K562 (cell line): ENCODE results near the gene KCTD13. TPM values are rescaled to one million over a fixed set of nuclear protein-coding genes. Genes with fewer than 3 reads are reported as not detected.

ENCODE experiments used
- ATAC-seq: fragments of 200-7000 bp; cut with Tn5 transposase; 3 replicates; pipeline ENCODE4 v1.9.1; 2020; ENCODE audit warnings: moderate library complexity
- BruUV-seq: library from RNA; stranded (reverse); fragments of 400-500 nt; replicated peaks from 2 replicates; lab custom pipeline; 2021; lab: Mats Ljungman, UMichigan
- CTCF ChIA-PET: fragments of 300-600 bp; formaldehyde crosslinking; extraction: SDS; loops from one replicate; lab custom pipeline; 2021; ENCODE audit warnings: low intra/inter-chr PET ratio; lab: Yijun Ruan, JAX
- POLR2A ChIA-PET: fragments of 300-600, 350-650 bp; sonication (Branson Sonifier 250); formaldehyde crosslinking; extraction: SDS; loops from one replicate; lab custom pipeline; 2021; ENCODE audit warnings: antibody characterized with exemption, inconsistent platforms; lab: Yijun Ruan, JAX
- DNase-seq, 4 experiments: peaks; one replicate each; pipeline versions ENCODE4 v3.0.0 to v3.0.0-alpha.2; 2011 to 2018; ENCODE audit warnings: low spot score in 3 of 4, mixed read lengths in 3 of 4; ENCODE audit errors: extremely low read depth in 1 of 4
- FAIRE-seq: peaks from 2 replicates; lab custom pipeline; 2011; peaks lifted over from hg19 to GRCh38; lab: Jason Lieb, UNC
- H2AFZ ChIP-seq: 2 replicates; pipeline ENCODE4 v1.6.0; 2011; ENCODE audit warnings: low read depth, low read length, control low read depth, inconsistent platforms
- H3K27ac ChIP-seq: fragments of 200-600 bp; 3 replicates; pipeline ENCODE4 v1.8.0; 2011; ENCODE audit warnings: low read depth, mild to moderate bottlenecking, control low read depth, inconsistent platforms, low read length, moderate library complexity, mixed read lengths; ENCODE audit errors: extremely low read depth
- H3K27me3 ChIP-seq, 2 experiments: fragments of 300-600 bp in 1 of 2; 2 replicates in 1 of 2; 3 replicates in 1 of 2; pipeline versions ENCODE4 v1.6.0 to v1.8.0; 2011; ENCODE audit warnings: inconsistent platforms in 2 of 2, low read length in 2 of 2, mild to moderate bottlenecking in 1 of 2, mixed read lengths in 1 of 2, moderate library complexity in 1 of 2; ENCODE audit not compliant: control insufficient read depth in 2 of 2, insufficient read depth in 2 of 2
- H3K36me3 ChIP-seq: fragments of 300-600 bp; 3 replicates; pipeline ENCODE4 v1.8.0; 2011; ENCODE audit warnings: mild to moderate bottlenecking, low read length, inconsistent platforms; ENCODE audit not compliant: control insufficient read depth, insufficient read depth
- H3K4me1 ChIP-seq, 2 experiments: fragments of 200-600 bp in 1 of 2; replicated peaks in 1 of 2; 2 replicates in 1 of 2; 3 replicates in 1 of 2; pipeline versions ENCODE4 v1.5.1 to v1.8.0; 2011; ENCODE audit warnings: inconsistent platforms in 2 of 2, low read length in 2 of 2, mild to moderate bottlenecking in 1 of 2, mixed read lengths in 1 of 2, moderate library complexity in 1 of 2; ENCODE audit not compliant: control insufficient read depth in 2 of 2, insufficient read depth in 2 of 2
- H3K4me2 ChIP-seq: 2 replicates; pipeline ENCODE4 v1.6.1; 2011; ENCODE audit warnings: low read length, control low read depth, inconsistent platforms, mixed read lengths; ENCODE audit not compliant: insufficient read depth
- H3K4me3 ChIP-seq: fragments of 200-600 bp; sonication (generic), shearing (Covaris generic); 2 replicates; pipeline ENCODE4 v1.5.1; 2016; ENCODE audit warnings: control low read depth, inconsistent platforms
- H3K79me2 ChIP-seq: fragments of 200-600 bp; 3 replicates; pipeline ENCODE4 v1.8.0; 2011; ENCODE audit warnings: low read length, inconsistent platforms; ENCODE audit not compliant: control insufficient read depth, insufficient read depth
- H3K9ac ChIP-seq, 2 experiments: 2 replicates each; pipeline versions ENCODE4 v1.6.0 to v1.6.1; 2011; ENCODE audit warnings: low read depth in 2 of 2, low read length in 2 of 2, control low read depth in 1 of 2, inconsistent platforms in 1 of 2, mild to moderate bottlenecking in 1 of 2, mixed read lengths in 1 of 2; ENCODE audit not compliant: insufficient read depth in 1 of 2
- H3K9me1 ChIP-seq: one replicate; pipeline ENCODE4 v1.6.0; 2011; ENCODE audit warnings: inconsistent platforms, mild to moderate bottlenecking, low read length, moderate library complexity; ENCODE audit not compliant: control insufficient read depth, insufficient read depth
- H3K9me3 ChIP-seq: replicated peaks from 2 replicates; pipeline ENCODE4 v1.5.1; 2011; ENCODE audit warnings: low read depth, low read length, inconsistent platforms; ENCODE audit not compliant: control insufficient read depth, insufficient read depth
- H4K20me1 ChIP-seq: replicated peaks from 2 replicates; pipeline ENCODE4 v1.6.1; 2011; ENCODE audit warnings: low read length, inconsistent platforms, mixed read lengths; ENCODE audit not compliant: control insufficient read depth, insufficient read depth
- E2F8 ChIP-seq: fragments of 450-650 bp; IDR thresholded peaks from 2 replicates; pipeline ENCODE4 v1.7.1; 2018; ENCODE audit warnings: mild to moderate bottlenecking, low read depth; ENCODE audit not compliant: partially characterized antibody
- ELF4 ChIP-seq: fragments of 450-650 bp; formaldehyde crosslinking; IDR thresholded peaks from 2 replicates; pipeline ENCODE4 v1.4.0; 2022; ENCODE audit warnings: missing genetic modification characterization
- HDAC8 ChIP-seq: fragments of 450-650 bp; IDR thresholded peaks from 2 replicates; pipeline ENCODE4 v1.6.1; 2016; ENCODE audit warnings: mild to moderate bottlenecking, missing genetic modification characterization, moderate library complexity, missing compliant biosample characterization
- MEF2A ChIP-seq: IDR thresholded peaks from 2 replicates; pipeline ENCODE4 v1.6.1; 2011; ENCODE audit warnings: low read depth, mild to moderate bottlenecking, low read length, moderate library complexity; ENCODE audit not compliant: control insufficient read depth
- STAT5B ChIP-seq: fragments of 250-450 bp; sonication (Bioruptor Pico); IDR thresholded peaks from 2 replicates; pipeline ENCODE4 v1.8.0; 2021; ENCODE audit warnings: mild to moderate bottlenecking, inconsistent platforms
- ZBTB17 ChIP-seq: fragments of 450-650 bp; formaldehyde crosslinking; IDR thresholded peaks from 2 replicates; pipeline ENCODE4 v1.4.0; 2020; ENCODE audit warnings: mild to moderate bottlenecking
- WGBS: fragments of 100-300 bp; shearing (Covaris generic); methylation state at CpG from one replicate; pipeline ENCODE4 v1.1.6; 2016; ENCODE audit warnings: low coverage, mixed read lengths; ENCODE audit not compliant: insufficient coverage; ENCODE audit errors: missing lambda C conversion rate; 5-methylcytosine and 5-hydroxymethylcytosine counted together
- in situ Hi-C: fragments of 300-500 bp; cut with MboI; formaldehyde crosslinking; loops from 4 replicates; pipeline ENCODE4 v1.15.0; 2018; ENCODE audit warnings: inconsistent platforms, mixed read lengths
- intact Hi-C: fragments of 100-400 bp; cut with micrococcal nuclease; formaldehyde crosslinking; loops from 2 replicates; pipeline ENCODE4 v1.14.2; 2022
- polyA plus RNA-seq, 8 experiments: library from polyadenylated mRNA; depleted of rRNA in 4 of 8; stranded (reverse) in 5 of 8; unstranded in 3 of 8; fragments of >200 nt; fragmentation: Nextera tagmentation in 2 of 8; fragmentation: Illumina TruSeq in 1 of 8; extraction: Ambion mirVana in 2 of 8; extraction: Trizol in 1 of 8; gene quantifications; 2 replicates each; pipeline versions ENCODE4 v1.2.1 to v1.2.3, GENCODE V29; 2011 to 2014; ENCODE audit warnings: inconsistent platforms in 1 of 8, missing spikeins in 1 of 8
- total RNA-seq, 7 experiments: library from RNA; depleted of rRNA in 6 of 7; stranded (reverse); fragments of >200 nt in 6 of 7; fragmentation: Illumina TruSeq in 2 of 7; extraction: Trizol in 2 of 7; gene quantifications; 2 replicates each; pipeline versions ENCODE4 v1.2.1 to v1.2.3, GENCODE V29; 2011 to 2021; ENCODE audit warnings: low replicate concordance in 1 of 7
- TF ChIP-seq, protein P1 (sequence below): fragments of 250-450 bp; sonication (Bioruptor Pico); IDR thresholded peaks from 2 replicates; pipeline ENCODE4 v1.9.0; 2021; ENCODE audit warnings: mild to moderate bottlenecking
- TF ChIP-seq, protein P2 (sequence below), 2 experiments: fragments of 450-650 bp; formaldehyde crosslinking in 1 of 2; IDR thresholded peaks; 2 replicates each; pipeline versions ENCODE4 v1.4.0 to v1.6.1; 2014 to 2020; ENCODE audit warnings: mild to moderate bottlenecking in 2 of 2, borderline replicate concordance in 1 of 2, low read depth in 1 of 2

The KCTD13 gene
- total and polyA plus RNA-seq, 9 of the 15 experiments (the other 6 are each of a cell fraction or from before 2014, with no cell fraction given): 1.0 to 20.6 (median 9.8) TPM

- Histone ChIP-seq H3K4me2 (peak within 1 kb of the TSS; percentile 87), H3K36me3 (peaks cover 42% of the 10 kb centered on the region), H3K4me3 (peak within 1 kb of the TSS; percentile 71), H3K9me1 (peaks cover 3% of the 10 kb centered on the region), H3K9me3 (no peaks in the 10 kb centered on the region; the same call in 1 of the 2 replicates), H3K9ac (peak within 1 kb of the TSS; percentile 82 to 88), H2AFZ (peak within 1 kb of the TSS; percentile 88), H3K4me1 (peaks cover 26 to 30% of the 10 kb centered on the region in 2 experiments; a peak in 4 of 5 replicates), H3K79me2 (peaks cover 36% of the 10 kb centered on the region), H3K27me3 (no peaks in the 10 kb centered on the region), H4K20me1 (peaks cover 23% of the 10 kb centered on the region), H3K27ac (peak within 1 kb of the TSS; percentile 80)
- DNase-seq (peak; percentile 99 to 100 (median 99)), ATAC-seq (peak; percentile 99), FAIRE-seq (peak; percentile 98)
- CTCF ChIA-PET: no interaction called here
- no TSS peak for BruUV-seq
- WGBS: 14% methylated on average over 26 of the region's 75 CpGs
- intact Hi-C loops: loop anchor here (1.0 kb wide), 1 partner anchor 30 kb away; no protein-coding TSS in a partner anchor
- POLR2A ChIA-PET: interaction anchor here (0.5 to 3.2 kb wide), 15 partner anchors 10 to 274 kb away, joined by 3 to 22 read pairs (median 3); partner anchors contain the start of genes KIF22 and TMEM219
- in situ Hi-C loops: no loop called here
- no peak for TF ChIP-seq MEF2A
- TF ChIP-seq STAT5B: no peak
- TF ChIP-seq, protein P1, sequence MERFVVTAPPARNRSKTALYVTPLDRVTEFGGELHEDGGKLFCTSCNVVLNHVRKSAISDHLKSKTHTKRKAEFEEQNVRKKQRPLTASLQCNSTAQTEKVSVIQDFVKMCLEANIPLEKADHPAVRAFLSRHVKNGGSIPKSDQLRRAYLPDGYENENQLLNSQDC: no peak
- TF ChIP-seq, protein P2, sequence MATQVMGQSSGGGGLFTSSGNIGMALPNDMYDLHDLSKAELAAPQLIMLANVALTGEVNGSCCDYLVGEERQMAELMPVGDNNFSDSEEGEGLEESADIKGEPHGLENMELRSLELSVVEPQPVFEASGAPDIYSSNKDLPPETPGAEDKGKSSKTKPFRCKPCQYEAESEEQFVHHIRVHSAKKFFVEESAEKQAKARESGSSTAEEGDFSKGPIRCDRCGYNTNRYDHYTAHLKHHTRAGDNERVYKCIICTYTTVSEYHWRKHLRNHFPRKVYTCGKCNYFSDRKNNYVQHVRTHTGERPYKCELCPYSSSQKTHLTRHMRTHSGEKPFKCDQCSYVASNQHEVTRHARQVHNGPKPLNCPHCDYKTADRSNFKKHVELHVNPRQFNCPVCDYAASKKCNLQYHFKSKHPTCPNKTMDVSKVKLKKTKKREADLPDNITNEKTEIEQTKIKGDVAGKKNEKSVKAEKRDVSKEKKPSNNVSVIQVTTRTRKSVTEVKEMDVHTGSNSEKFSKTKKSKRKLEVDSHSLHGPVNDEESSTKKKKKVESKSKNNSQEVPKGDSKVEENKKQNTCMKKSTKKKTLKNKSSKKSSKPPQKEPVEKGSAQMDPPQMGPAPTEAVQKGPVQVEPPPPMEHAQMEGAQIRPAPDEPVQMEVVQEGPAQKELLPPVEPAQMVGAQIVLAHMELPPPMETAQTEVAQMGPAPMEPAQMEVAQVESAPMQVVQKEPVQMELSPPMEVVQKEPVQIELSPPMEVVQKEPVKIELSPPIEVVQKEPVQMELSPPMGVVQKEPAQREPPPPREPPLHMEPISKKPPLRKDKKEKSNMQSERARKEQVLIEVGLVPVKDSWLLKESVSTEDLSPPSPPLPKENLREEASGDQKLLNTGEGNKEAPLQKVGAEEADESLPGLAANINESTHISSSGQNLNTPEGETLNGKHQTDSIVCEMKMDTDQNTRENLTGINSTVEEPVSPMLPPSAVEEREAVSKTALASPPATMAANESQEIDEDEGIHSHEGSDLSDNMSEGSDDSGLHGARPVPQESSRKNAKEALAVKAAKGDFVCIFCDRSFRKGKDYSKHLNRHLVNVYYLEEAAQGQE (IDR thresholded peaks at IDR 0.05; ENCODE audit: borderline replicate concordance): no peak; the same call in 1 of the 2 replicates
- TF ChIP-seq, protein P2 (CRISPR knock-in tag; IDR thresholded peaks at IDR 0.05; ENCODE audit: low read depth): peak; percentile 65; the same call in 1 of the 2 replicates
- TF ChIP-seq ELF4 (CRISPR knock-in tag): peak; percentile 68; the same call in 1 of the 2 replicates
- TF ChIP-seq E2F8: peak; percentile 95
- TF ChIP-seq ZBTB17: no peak
- peak; percentile 69; the same call in 1 of the 2 replicates for TF ChIP-seq HDAC8 (tag)
Observed at GRCh38 chr16:29973384-29974246, 47.6 kb upstream of the KCTD13 start, which contains the start of gene TAOK2. TAOK2 (plus strand) TSS chr16:29973868; CDS start chr16:29977773, 3,905 bp downstream.
